ENCODE measurements around the gene FARS2.

GRCh38 chr6:5314191-5314865, 53.0 kb downstream of the FARS2 start:
- no peak for TF ChIP-seq HCFC1 (IDR thresholded peaks at IDR 0.05; ENCODE audit: low read depth, low read length)
- no peak for TF ChIP-seq NBN (IDR thresholded peaks at IDR 0.05; ENCODE audit: low read depth)
- no peak for TF ChIP-seq ZNF398 (CRISPR knock-in tag; IDR thresholded peaks at IDR 0.05)
- TF ChIP-seq ATF3 (IDR thresholded peaks at IDR 0.05), result no peak
- TF ChIP-seq ATF3 (CRISPR knock-in tag; conservative IDR thresholded peaks at IDR 0.05), result no peak
- no peak for TF ChIP-seq IRF2 (CRISPR knock-in tag; IDR thresholded peaks at IDR 0.05)
- no peak for TF ChIP-seq CTCF (IDR thresholded peaks at IDR 0.05 in 2 of 3, conservative IDR thresholded peaks at IDR 0.05 in 1 of 3; ENCODE audit: insufficient read depth in 2 of 3, low read depth in 1 of 3, low read length in 3 of 3)
- no peak for TF ChIP-seq ZNF512 (tag; IDR thresholded peaks at IDR 0.05)
- TF ChIP-seq CEBPG (CRISPR knock-in tag; IDR thresholded peaks at IDR 0.05), result no peak
- TF ChIP-seq CEBPG (tag; conservative IDR thresholded peaks at IDR 0.05 in 1 of 2, IDR thresholded peaks at IDR 0.05 in 1 of 2), result no peak
